ENCODE results near the gene DNAJC15. TPM values are rescaled to one million over a fixed set of nuclear protein-coding genes. Genes with fewer than 3 reads are reported as not detected.

DNAJC15 gene
- total RNA-seq, 2 experiments from 2014 or later, result 12.5 to 15.7 TPM

DNA sequence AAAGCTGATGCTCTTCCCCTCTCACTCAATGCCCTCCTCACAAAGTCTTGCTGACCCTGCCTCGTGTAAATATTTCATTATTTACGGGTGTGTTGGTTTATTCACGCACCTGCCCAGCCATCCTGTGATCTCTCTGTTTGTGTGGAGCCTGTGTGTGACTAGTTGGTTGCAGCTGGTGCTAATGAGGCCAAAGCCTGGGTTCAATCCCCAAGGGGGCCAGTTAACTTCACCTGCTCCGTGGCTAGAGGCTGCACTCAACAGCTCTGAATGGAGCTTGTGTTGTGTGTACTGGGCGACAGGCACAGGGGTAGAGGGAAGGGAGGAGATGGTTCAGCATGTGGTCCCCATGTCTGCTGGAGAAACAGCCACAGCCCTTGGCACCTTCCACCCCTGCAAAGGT lies 109.5 kb downstream of the DNAJC15 start:
- Mint-ChIP-seq H3K9me3 (no peaks in the 10 kb centered on the region), H3K36me3 (no peaks in the 10 kb centered on the region), H3K27ac (no peak overlapping the region), H3K27me3 (peaks cover 9% of the 10 kb centered on the region), H3K4me1 (peaks cover 5% of the 10 kb centered on the region), H3K4me3 (no peak overlapping the region)
- no peak for DNase-seq
- ATAC-seq (ENCODE audit: low read depth), result no peak
- POLR2A ChIA-PET, result no interaction called here

DNA sequence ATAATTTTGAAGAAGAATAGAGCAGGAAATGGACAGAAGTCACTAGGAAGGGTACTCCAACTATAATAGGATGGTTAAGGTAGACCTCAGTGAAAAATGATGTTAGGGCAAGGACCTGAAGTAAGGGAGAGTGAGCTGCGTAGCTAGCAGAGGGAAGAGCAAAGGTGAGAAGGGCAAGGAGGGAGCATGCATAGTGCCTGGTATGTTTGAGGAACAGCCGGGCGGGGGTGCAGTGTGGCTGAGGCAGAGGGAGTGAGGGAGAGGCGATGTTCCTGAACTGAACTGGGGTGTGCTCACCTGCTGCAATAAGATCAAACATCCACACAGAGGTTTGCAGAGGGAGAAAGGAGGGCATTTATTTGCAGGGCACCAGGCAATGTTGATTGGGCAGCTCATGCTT lies 110.4 kb downstream of the DNAJC15 start:
- DNase-seq (no peak), ATAC-seq (ENCODE audit: low read depth) (no peak)
- Mint-ChIP-seq H3K27me3 (peaks cover 6% of the 10 kb centered on the region), H3K36me3 (no peaks in the 10 kb centered on the region), H3K4me3 (no peak overlapping the region), H3K27ac (no peak overlapping the region), H3K4me1 (no peaks in the 10 kb centered on the region), H3K9me3 (no peaks in the 10 kb centered on the region)
- POLR2A ChIA-PET, result no interaction called here

- Mint-ChIP-seq H3K27me3 (peaks cover 6% of the 10 kb centered on the region), H3K36me3 (no peaks in the 10 kb centered on the region), H3K4me1 (no peaks in the 10 kb centered on the region), H3K27ac (no peak overlapping the region), H3K9me3 (no peaks in the 10 kb centered on the region), H3K4me3 (no peak overlapping the region)
- DNase-seq, result no peak
- no peak for ATAC-seq (ENCODE audit: low read depth)
- POLR2A ChIA-PET, result no interaction called here
Observed at GRCh38 chr13:43134868-43135267, 111.5 kb downstream of the DNAJC15 start.

DNA sequence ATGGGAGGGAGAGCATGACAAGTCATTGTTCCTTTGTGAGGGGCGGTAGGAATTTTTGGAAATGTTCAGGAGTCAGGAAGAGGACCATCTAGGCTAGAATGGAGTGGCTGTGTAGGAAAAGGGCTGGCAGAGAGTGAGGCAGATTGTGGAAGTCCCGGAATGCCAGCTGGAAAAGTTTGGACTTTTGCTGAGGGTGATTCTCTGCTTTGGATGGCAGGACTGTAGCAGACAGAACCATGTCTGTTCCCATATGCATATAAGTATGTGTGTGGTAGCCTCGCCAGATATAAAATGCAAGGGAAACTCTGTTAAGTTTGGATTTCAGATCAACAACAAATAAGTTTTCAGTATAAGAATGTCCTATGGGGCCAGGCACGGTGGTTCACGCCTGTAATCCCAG lies 112.1 kb downstream of the DNAJC15 start:
- DNase-seq, result no peak
- Mint-ChIP-seq H3K36me3 (no peaks in the 10 kb centered on the region), H3K4me1 (no peaks in the 10 kb centered on the region), H3K9me3 (no peaks in the 10 kb centered on the region), H3K27me3 (peaks cover 6% of the 10 kb centered on the region), H3K4me3 (no peak overlapping the region), H3K27ac (no peak overlapping the region)
- ATAC-seq (ENCODE audit: low read depth), result no peak
- POLR2A ChIA-PET, result no interaction called here

DNA sequence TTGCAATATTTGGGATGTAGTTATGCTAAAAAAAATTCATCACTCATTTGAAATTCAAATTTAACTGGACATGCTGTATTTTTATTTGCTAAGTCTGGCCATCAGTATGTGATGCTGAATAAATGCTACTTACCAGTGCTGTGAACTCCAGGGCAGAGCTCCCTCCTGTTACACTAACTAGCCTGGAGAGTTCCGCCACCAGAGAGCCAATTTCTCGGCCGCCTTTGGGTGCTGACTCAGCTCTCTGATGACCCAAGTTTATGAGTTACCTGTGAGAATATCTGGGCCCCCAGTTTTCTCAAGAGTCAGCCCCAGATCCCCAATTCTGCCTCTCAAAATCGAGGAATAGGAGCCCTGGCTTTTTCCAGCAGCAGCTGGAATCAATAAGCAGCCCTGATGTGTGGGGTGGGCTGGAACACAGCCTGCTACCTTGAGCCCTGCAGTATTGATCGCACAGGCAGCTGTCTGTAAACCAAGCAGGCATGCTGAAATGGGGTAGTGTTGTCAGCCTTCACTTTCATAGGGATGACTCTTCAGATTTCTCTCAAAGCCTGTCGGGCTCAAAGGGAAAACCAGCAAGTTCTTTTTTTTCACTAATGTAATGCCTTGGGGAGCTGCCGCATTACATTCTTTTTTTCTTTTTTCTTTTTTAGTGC lies 113.7 kb downstream of the DNAJC15 start:
- no peaks in the 10 kb centered on the region for H3K4me1 Mint-ChIP-seq
- ATAC-seq (ENCODE audit: low read depth) (no peak), DNase-seq (no peak)
- no peaks in the 10 kb centered on the region for H3K36me3 Mint-ChIP-seq
- POLR2A ChIA-PET, result no interaction called here
- no peak overlapping the region for H3K4me3 Mint-ChIP-seq
- no peaks in the 10 kb centered on the region for H3K9me3 Mint-ChIP-seq
- H3K27me3 Mint-ChIP-seq, result peaks cover 7% of the 10 kb centered on the region
- H3K27ac Mint-ChIP-seq, result no peak overlapping the region

DNA sequence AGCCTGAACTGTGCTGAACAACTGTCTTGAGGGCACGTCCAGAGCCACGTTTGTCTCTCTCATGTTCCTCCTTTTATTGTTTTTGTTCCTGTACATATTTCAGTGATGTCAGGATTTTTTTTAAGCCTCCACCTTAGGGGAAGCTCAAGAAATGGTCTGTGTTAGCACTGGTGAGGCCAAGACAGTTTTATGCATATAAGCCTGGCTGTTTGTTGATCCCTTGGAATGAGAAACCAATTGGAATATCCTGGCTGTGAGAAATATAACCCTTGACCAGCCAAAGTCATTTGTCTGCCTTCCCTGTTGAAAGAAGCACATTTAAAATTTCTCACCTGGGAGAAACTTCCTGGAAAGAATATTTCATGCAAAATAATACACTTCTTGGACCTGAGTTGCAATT lies 115.8 kb downstream of the DNAJC15 start:
- DNase-seq, result no peak
- POLR2A ChIA-PET, result no interaction called here
- H3K9me3 Mint-ChIP-seq, result no peaks in the 10 kb centered on the region
- H3K36me3 Mint-ChIP-seq, result no peaks in the 10 kb centered on the region
- H3K27me3 Mint-ChIP-seq, result peaks cover 6% of the 10 kb centered on the region
- no peak overlapping the region for H3K27ac Mint-ChIP-seq
- H3K4me1 Mint-ChIP-seq, result no peaks in the 10 kb centered on the region
- no peak overlapping the region for H3K4me3 Mint-ChIP-seq
- ATAC-seq (ENCODE audit: low read depth), result no peak

DNA sequence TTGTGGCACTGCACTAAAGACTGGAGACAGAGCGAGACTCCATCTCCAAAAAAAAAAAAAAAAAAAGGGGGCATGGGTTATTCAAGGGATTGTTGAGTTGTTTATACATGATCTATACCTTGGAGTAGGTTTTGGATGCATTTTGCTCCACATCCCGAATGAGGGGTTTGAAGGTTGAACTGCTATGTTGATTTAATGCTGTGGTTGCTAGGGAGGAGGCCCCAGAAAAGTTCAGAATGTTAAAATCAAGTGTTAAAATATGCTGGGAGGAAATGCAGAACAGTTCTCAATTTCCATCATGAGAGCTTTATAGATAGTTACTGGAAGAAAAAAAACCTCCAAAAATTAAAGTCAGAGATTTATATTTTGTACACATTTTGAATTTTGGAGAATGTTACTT lies 116.5 kb downstream of the DNAJC15 start:
- no peaks in the 10 kb centered on the region for H3K4me1 Mint-ChIP-seq
- H3K4me3 Mint-ChIP-seq, result no peak overlapping the region
- POLR2A ChIA-PET, result no interaction called here
- H3K27me3 Mint-ChIP-seq, result peaks cover 6% of the 10 kb centered on the region
- no peak overlapping the region for H3K27ac Mint-ChIP-seq
- no peaks in the 10 kb centered on the region for H3K36me3 Mint-ChIP-seq
- no peak for ATAC-seq (ENCODE audit: low read depth)
- no peak for DNase-seq
- H3K9me3 Mint-ChIP-seq, result no peaks in the 10 kb centered on the region

DNA sequence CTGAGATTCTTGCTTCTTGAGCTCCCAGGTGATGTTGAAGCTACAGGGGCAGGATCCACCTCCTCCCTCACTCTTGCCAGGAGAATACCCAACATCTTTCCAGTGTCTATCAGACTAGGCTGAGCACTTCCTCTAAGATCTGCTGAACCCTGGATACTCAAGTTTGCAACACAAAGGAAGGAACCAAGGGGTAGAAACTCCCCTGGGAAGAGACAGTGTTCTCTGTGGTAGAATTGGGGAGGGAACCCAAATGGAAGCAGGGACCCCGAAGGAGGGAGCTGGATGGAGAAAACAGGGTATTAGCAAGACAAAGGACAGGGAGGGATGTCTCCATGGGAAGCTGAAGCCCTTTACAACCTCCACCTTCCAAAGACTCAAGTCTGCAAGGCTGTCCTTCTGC lies 117.6 kb downstream of the DNAJC15 start:
- Mint-ChIP-seq H3K36me3 (no peaks in the 10 kb centered on the region), H3K27ac (no peak overlapping the region), H3K9me3 (no peaks in the 10 kb centered on the region), H3K4me1 (no peaks in the 10 kb centered on the region), H3K4me3 (no peak overlapping the region), H3K27me3 (peaks cover 14% of the 10 kb centered on the region)
- DNase-seq (no peak), ATAC-seq (ENCODE audit: low read depth) (no peak)
- POLR2A ChIA-PET, result no interaction called here

GRCh38 chr13:43141685-43142084 lies 118.3 kb downstream of the DNAJC15 start:
- H3K4me1 Mint-ChIP-seq, result no peaks in the 10 kb centered on the region
- H3K36me3 Mint-ChIP-seq, result no peaks in the 10 kb centered on the region
- ATAC-seq (ENCODE audit: low read depth) (no peak), DNase-seq (no peak)
- H3K9me3 Mint-ChIP-seq, result no peaks in the 10 kb centered on the region
- no peak overlapping the region for H3K4me3 Mint-ChIP-seq
- no peak overlapping the region for H3K27ac Mint-ChIP-seq
- peaks cover 19% of the 10 kb centered on the region for H3K27me3 Mint-ChIP-seq
- POLR2A ChIA-PET, result no interaction called here

DNA sequence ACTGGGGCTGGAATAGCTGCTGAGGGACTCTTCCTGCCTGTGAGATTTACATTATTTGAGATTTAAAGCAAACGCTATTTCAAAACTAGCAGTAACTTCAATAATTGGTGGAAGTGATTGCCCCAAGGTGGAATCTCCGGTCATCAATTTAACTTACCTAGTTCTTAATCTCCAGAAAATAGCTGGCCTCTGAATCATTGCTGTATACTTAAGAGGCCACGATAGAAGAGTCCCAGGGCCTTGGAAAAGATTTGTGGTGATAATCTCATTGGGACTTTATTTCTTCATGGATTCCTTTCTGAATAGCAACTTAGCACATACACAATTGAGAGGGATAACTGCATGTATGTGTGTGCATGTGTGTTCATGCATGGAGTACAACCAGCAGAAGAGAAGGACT lies 120.2 kb downstream of the DNAJC15 start:
- DNase-seq (no peak), ATAC-seq (ENCODE audit: low read depth) (no peak)
- Mint-ChIP-seq H3K36me3 (no peaks in the 10 kb centered on the region), H3K4me1 (no peaks in the 10 kb centered on the region), H3K4me3 (no peak overlapping the region), H3K27ac (no peak overlapping the region), H3K27me3 (peaks cover 25% of the 10 kb centered on the region), H3K9me3 (no peaks in the 10 kb centered on the region)
- POLR2A ChIA-PET, result no interaction called here

DNA sequence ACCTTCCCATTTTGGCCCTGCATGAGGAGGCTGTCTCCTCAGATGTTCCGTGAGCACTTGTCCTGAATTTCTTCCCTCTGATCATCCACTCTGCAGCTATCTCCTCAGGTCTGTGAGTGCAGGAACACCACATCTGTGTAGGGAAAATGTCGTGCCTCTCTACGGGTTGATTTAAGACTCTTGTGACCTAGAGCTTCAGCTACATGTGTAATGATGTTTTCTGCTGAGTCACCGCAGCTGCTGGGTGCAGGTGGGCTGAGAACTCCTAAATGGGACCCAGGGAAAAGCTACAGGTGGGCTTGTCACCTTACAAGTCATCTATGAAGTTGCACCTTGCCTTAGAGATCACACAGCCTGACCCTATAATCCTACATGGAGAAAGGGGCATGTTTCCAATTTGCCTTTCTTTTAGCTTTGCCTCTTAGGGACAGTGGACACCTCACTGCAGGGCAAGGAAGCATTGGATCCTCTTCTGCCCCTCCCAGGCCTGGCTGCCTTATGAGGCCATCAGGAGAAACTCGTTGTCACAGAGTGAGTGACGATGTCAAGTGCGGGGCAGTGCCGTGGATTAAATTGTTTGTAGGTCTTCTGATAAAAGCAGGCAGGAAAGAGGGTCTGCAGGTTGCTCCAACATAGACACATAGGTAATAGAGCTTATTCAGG lies 122.3 kb downstream of the DNAJC15 start:
- POLR2A ChIA-PET, result no interaction called here
- H3K9me3 Mint-ChIP-seq, result no peaks in the 10 kb centered on the region
- ATAC-seq (ENCODE audit: low read depth), result no peak
- peaks cover 32% of the 10 kb centered on the region for H3K27me3 Mint-ChIP-seq
- no peak overlapping the region for H3K27ac Mint-ChIP-seq
- H3K4me1 Mint-ChIP-seq, result no peaks in the 10 kb centered on the region
- H3K36me3 Mint-ChIP-seq, result no peaks in the 10 kb centered on the region
- DNase-seq, result no peak
- no peak overlapping the region for H3K4me3 Mint-ChIP-seq

DNA sequence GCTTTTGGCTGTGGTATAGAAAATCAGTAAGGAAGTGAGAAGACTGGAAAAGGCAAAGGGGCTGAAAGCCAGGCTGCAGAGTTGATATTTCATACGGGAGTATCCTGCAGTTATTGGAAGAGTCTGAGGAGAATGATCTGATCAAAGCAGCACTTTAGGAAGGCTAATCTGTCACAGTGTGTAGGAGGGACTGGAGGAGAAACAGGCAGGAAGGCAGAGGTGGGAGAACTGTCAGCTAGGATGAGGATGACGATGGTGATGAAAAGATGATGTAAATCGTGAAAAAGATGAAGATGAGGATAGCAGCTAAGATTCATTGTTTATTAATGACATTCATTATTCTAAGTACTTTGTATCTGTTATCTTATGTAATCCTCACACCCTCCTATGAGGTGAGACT lies 123.0 kb downstream of the DNAJC15 start:
- no peak overlapping the region for H3K27ac Mint-ChIP-seq
- H3K36me3 Mint-ChIP-seq, result no peaks in the 10 kb centered on the region
- POLR2A ChIA-PET, result no interaction called here
- DNase-seq (no peak), ATAC-seq (ENCODE audit: low read depth) (no peak)
- no peaks in the 10 kb centered on the region for H3K4me1 Mint-ChIP-seq
- H3K9me3 Mint-ChIP-seq, result no peaks in the 10 kb centered on the region
- peaks cover 32% of the 10 kb centered on the region for H3K27me3 Mint-ChIP-seq
- no peak overlapping the region for H3K4me3 Mint-ChIP-seq

GRCh38 chr13:43150369-43151207 lies 127.2 kb downstream of the DNAJC15 start:
- POLR2A ChIA-PET, result no interaction called here
- Mint-ChIP-seq H3K36me3 (no peaks in the 10 kb centered on the region), H3K27me3 (peaks cover 24% of the 10 kb centered on the region), H3K4me3 (no peak overlapping the region), H3K9me3 (no peaks in the 10 kb centered on the region), H3K27ac (no peak overlapping the region), H3K4me1 (no peaks in the 10 kb centered on the region)
- DNase-seq (no peak), ATAC-seq (ENCODE audit: low read depth) (no peak)

Measured in activated naive CD8-positive, alpha-beta T cell treated with anti-CD3 and anti-CD28 coated beads, Interleukin-2, amount 10 ng/mL, durations not matched to agents 7 days and 5 days (primary cell).